RWPE1 (cell line): ENCODE results near the gene CPEB3.

ENCODE experiments used
- CTCF ChIA-PET: fragments of 350-600 bp; sonication (Branson Sonifier 250); formaldehyde crosslinking; extraction: SDS; loops from one replicate; lab custom pipeline; 2021; lab: Yijun Ruan, JAX
- POLR2A ChIA-PET: fragments of 400-600 bp; formaldehyde crosslinking; extraction: SDS; loops from one replicate; lab custom pipeline; 2020; ENCODE audit warnings: antibody characterized with exemption; ENCODE audit not compliant: low non-redundant PET; lab: Yijun Ruan, JAX
- DNase-seq: peaks from one replicate; pipeline ENCODE4 v3.0.0; 2012; ENCODE audit warnings: low spot score
- H3K27ac ChIP-seq: fragments of 450-650 bp; 2 replicates; pipeline ENCODE4 v1.5.1; 2017
- TF ChIP-seq, protein P1 (sequence below): fragments of 450-650 bp; conservative IDR thresholded peaks from 2 replicates; pipeline ENCODE4 v1.5.1; 2017; ENCODE audit warnings: low read depth, mild to moderate bottlenecking

CPEB3 gene

GRCh38 chr10:92014620-92015019 is 276.3 kb downstream of the CPEB3 start:
- DNase-seq, result no peak
- ChIA-PET POLR2A (no interaction called here), CTCF (no interaction called here)
- H3K27ac ChIP-seq, result no peak overlapping the region
- TF ChIP-seq, protein P1, sequence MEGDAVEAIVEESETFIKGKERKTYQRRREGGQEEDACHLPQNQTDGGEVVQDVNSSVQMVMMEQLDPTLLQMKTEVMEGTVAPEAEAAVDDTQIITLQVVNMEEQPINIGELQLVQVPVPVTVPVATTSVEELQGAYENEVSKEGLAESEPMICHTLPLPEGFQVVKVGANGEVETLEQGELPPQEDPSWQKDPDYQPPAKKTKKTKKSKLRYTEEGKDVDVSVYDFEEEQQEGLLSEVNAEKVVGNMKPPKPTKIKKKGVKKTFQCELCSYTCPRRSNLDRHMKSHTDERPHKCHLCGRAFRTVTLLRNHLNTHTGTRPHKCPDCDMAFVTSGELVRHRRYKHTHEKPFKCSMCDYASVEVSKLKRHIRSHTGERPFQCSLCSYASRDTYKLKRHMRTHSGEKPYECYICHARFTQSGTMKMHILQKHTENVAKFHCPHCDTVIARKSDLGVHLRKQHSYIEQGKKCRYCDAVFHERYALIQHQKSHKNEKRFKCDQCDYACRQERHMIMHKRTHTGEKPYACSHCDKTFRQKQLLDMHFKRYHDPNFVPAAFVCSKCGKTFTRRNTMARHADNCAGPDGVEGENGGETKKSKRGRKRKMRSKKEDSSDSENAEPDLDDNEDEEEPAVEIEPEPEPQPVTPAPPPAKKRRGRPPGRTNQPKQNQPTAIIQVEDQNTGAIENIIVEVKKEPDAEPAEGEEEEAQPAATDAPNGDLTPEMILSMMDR, result no peak

GRCh38 chr10:92011560-92012214 is 279.2 kb downstream of the CPEB3 start:
- POLR2A ChIA-PET, result no interaction called here
- peak; percentile 87 for DNase-seq
- CTCF ChIA-PET, result no interaction called here
- H3K27ac ChIP-seq, result no peak overlapping the region
- TF ChIP-seq, protein P1, result no peak

GRCh38 chr10:92010047-92010735 is 280.7 kb downstream of the CPEB3 start:
- TF ChIP-seq, protein P1, result no peak
- no peak for DNase-seq
- CTCF ChIA-PET, result interaction anchor here (0.6 kb wide), 1 partner anchor 15 kb away, joined by 3 read pairs; no protein-coding TSS in a partner anchor
- no peak overlapping the region for H3K27ac ChIP-seq
- POLR2A ChIA-PET, result no interaction called here

- no peak overlapping the region for H3K27ac ChIP-seq
- ChIA-PET POLR2A (no interaction called here), CTCF (interaction anchor here (0.6 kb wide), 1 partner anchor 14 kb away, joined by 3 read pairs; no protein-coding TSS in a partner anchor)
- no peak for DNase-seq
- TF ChIP-seq, protein P1, result no peak
These were observed 281.4 kb downstream of the CPEB3 start for GRCh38 chr10:92009445-92009844.

- POLR2A ChIA-PET, result no interaction called here
- TF ChIP-seq, protein P1, result no peak
- DNase-seq, result no peak
- no peak overlapping the region for H3K27ac ChIP-seq
- CTCF ChIA-PET, result no interaction called here
These were observed 284.9 kb downstream of the CPEB3 start for GRCh38 chr10:92005978-92006377.

GRCh38 chr10:92003258-92003657 is 287.6 kb downstream of the CPEB3 start:
- CTCF ChIA-PET, result interaction anchor here (0.6 to 0.7 kb wide), 2 partner anchors 20 to 25 kb away, joined by 3 read pairs; no protein-coding TSS in a partner anchor
- DNase-seq, result no peak
- POLR2A ChIA-PET, result no interaction called here
- TF ChIP-seq, protein P1, result no peak
- H3K27ac ChIP-seq, result no peak overlapping the region
